Retina (tissue), 1 donor: ENCODE data around the gene ELF5.

Experiments used
- DNase-seq: peaks from one replicate; pipeline ENCODE4 v3.0.0-alpha.2; 2016

ELF5 gene

DNA sequence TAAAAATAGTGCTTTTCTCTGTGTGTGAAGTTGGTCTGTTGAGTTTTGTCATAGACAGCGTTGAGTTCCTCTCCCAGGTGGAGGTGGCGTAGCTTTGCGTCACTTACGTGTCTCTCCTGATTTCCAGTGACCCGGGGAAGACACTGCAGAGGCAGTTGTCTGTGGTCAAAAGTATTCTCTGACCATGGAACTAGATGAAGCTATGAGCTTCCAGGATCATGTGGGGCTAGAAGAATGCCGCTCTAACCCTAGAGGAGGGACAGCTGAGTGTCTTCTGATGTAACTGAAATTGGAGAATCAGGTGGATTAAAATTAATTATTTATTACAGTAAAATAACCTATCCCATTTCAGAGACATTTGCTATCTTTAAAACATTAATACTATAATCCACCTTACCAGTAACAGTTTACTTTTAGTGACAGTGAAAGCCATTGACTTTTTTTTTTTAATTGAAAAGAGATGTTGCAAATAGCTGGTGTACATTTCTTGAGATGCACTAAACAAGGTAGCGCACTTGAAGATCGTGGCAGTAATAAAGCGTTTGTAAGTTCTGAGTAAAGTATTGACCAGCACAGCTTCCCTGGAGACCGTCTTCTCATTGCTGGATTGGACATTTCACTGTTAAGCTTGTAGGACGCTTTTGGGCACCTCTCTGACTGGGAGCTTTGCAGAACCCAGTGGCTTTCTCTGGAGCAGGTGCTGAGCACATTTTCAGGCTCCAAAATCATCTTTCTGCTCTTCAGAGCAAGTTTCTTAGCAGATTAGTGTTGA is 65.2 kb downstream of the ELF5 start:
- DNase-seq, result no peak

DNA sequence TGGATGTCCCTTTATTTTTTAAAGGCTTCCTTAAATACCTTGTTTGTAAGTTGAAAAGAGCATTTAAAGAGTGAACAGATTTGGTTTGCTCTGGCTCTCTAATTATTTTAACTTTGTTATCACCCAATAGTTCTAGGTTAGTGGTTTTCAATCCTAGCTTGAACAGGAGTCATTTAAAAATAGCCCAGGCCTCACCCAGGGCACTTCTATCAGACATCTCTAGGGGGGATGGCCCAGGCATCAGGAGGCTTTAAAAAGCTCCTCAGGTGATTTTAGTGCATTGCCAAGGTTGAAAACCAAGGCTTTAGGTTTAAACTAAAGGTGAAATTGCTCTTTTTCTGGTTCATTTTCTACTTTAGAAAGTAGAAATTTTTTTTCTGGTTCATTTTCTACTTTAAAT is 66.5 kb downstream of the ELF5 start:
- no peak for DNase-seq

DNA sequence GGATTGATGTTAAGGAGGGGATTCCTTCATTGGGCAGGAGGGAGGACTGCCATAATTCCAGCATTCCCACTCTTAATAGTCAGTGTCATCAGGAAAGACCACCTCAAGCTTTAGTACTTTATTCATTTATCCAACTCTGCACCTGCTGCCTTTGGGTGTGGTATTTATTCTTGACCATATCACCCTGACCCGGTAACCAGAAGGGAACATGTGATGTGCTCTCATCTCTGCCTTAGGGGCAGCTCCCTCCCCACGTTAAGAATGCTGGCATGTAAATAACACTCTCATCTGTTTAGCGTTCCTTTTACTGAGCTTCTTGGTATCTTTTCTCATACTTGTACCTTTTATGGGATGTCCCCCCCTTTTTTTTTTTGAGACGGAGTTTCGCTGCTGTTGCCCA is 67.2 kb downstream of the ELF5 start:
- no peak for DNase-seq

DNA sequence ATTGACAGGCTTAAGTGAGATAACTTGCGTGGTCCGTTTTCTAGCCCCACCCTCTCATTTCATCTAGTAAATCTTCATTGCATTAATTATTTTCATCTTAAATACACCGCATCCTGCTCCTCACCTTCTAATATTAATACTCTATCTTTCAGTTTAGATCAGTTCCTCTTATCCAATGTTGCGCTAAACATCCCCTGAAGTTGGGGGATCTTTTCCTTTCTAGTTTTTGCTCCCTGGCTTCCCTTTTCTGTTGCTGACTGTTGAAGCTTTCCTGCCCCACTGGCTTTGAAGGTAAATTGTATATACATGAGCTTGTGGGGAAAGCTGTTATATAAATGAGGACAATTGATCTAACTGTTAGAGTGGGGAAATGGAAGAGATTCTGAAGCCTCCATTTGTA is 67.6 kb downstream of the ELF5 start:
- no peak for DNase-seq

DNA sequence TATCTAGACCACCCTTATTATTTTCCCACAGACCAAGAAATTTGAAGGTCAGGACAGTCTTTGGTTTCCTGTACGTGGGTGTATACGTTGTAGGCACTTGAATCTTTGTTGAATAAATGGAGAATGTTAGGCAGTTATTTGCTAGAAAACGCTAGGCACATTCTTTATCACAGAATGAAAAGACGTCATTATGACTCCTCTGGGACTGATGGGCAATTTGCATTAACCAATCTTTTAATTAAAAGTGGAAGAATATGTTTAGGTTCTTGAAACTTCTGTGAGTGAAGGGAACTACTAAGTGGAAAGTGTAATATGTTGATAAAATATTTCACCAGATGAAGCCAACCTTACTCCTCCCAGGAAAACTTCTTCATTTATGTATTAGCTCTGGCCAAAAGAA is 69.2 kb downstream of the ELF5 start:
- no peak for DNase-seq

DNA sequence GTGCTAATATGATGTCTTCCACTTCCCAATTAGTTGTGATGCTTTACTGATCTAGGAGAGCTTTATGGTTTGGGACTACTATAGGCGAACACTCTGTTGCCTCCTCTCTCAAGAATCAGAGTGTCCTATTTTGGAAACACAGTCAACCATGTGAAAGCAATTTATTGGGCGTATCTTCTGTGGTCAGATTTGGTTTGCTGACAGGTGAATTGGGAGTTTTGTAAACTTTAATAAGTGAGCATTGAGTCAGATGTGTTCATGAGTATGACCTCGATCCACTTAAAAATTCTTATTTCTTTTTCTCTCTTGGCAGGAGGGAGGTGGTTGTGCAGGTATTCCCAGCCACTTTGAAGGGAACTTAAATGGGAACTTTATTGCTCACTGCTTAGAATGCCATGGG is 70.5 kb downstream of the ELF5 start:
- DNase-seq, result no peak

DNA sequence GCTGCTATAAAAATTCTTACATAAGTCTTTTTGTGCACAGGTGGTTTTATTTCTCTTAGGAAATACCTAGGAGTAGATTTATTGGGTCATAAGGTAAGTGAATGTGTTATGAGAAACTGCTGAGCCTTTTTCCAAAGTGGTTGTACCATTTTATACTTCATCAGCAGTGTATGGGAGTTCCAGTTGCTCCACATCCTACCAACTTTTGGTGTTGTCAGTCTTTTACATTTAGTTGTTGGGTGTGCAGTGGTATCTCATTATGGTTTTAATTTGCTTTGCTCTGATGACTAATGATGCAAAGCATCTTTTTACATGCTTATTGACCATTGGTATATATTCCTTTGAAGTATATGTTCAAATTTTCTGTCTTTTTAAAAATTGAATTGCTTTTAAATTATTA is 71.8 kb downstream of the ELF5 start:
- DNase-seq, result no peak

DNA sequence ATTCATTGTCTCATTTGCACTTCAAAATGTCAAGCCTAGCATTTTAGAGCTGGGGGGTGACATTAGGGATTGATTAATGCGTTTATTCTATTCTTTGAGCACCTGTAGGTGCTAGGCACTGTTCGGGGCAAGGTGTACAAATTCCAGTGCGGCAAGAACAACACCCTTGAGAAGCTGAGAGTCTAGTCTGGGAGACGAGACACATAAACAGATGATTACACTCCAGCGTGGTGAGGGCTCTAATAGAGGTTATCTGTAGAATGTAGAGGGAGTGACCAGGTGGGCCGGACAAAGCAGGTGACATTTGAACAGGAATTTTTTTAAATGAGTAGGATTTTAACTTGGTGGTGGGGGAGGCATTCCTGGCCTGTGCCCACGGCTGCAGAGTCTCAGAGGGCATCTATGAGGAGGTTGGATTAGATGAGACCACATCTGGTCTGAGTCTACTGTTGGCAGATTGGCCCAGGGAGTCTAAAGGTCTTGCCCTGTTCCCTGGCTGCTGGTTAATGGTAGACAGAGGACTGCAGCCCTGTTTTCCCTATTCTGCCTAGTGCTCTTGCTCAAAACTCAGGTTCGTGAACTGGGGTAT is 73.9 kb downstream of the ELF5 start:
- DNase-seq, result peak; percentile 12

DNA sequence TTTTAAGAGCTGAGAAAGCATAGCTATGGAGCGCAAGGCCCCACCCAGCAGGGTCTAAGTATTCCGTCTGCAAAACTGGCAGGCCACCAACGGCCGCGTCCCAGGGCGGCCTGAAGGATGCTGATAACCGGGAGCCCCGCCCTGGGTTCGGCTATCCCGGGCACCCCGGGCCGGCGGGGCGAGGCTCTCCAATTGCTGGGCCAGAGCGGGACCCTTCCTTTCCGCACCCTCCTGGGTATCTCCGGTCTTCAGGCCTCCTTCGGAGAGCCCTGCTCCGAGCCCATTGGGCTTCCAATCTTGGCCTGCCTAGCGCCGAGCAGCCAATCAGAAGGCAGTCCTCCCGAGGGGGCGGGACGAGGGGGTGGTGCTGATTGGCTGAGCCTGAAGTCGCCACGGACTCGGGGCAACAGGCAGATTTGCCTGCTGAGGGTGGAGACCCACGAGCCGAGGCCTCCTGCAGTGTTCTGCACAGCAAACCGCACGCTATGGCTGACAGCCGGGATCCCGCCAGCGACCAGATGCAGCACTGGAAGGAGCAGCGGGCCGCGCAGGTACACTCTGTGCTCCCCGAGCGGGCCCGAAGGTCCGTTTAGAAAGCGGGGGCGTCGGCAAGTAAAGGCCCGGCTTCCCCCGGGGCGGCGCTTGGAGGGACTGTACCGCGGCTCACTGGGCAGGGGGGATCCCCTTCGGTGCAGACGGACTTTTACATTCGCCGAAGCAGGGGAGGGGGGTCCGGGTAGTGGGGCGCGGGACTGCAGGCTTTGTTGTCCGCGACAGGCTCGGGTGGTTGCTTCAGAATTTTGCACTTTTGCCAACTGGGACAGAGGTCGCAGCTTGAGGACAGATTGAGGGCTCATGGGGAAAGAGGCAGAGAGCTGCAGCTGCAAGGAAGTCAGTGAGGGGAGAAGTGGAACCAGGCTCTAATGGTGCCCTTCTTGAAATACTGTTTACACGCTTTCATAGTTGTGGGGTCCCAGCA is 74.8 kb downstream of the ELF5 start, which contains the start of gene CAT:
Gene CAT (plus strand): TSS at position 406 of the 979 bp plus-strand sequence. CDS start 80 bp downstream, at position 486.
- DNase-seq, result peak; percentile 97

DNA sequence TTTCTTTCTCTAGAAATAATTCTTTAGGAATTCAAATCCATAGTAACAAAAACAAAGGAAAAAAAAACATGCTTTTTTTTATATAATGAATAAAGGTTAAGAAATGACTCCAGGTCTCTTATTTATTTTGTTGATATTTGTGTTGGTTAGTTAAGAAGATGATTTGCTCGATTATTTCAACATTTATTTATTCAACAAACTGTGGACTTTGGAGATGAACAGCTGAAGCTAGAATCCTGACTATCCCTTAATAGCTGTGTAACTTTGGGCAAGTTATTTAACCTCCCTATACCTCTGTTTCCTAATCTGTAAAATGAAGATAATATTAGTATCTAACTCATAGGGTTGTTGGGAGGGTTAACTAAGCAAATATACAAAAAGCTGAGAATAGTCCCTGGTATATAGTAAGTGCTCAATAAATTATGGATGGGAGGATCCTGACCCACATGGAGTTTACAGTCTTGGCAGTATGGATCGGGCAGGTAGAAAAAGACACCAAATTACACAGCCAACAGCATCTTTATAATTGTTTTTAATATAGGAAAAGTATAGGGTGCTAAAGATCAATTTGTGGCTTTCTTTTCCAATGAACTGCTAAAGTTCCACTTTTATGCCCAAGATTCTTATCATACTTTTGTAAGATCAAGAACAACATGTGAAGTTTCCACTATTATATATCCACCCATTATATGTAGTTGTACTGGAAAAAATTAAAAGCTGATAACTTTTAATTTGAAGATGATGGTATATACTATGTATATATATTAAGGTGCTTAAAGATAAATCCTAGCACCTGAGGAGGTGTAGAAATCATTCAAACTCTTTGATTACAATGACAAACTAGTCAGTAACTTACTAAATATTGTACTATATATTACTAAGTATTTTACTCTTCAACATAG is 76.1 kb downstream of the ELF5 start:
- no peak for DNase-seq

DNA sequence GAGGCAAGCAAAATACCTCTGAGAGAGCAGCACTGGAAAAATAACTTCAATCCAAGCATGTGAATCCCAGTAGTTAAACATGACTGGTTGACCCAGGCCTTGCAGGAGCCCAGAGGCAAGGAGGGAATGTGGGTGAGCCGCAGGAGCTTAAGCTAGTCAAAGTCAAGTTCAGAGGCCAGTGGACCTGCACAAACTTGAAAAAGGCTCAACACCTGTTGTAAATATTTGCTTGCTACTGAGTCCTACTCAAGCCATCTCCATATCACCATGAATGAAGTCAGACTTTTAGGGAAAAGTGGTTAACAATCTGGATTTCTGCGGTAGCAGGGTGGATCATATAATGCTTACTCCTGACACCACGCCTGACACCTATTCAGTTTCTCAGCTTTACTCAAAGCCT is 79.7 kb downstream of the ELF5 start:
- DNase-seq, result no peak

DNA sequence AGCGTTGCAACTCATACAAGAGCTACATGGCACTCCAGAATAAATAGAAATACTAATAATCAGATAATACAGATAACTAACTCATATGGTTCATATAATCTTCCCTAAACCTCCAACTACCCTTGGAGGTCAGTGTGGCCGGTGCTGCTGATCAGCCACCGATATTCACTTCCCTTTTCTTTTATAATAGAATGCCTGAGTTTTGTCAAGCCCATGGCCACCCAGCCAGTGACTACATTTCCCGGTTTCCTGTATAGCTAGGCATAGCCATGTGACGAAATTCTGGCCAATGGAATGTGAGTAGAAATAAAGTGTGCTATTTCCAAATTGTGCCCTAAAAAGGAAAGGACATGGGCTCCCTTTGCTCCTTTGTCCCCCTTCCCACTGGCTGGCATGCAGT is 80.8 kb downstream of the ELF5 start:
- DNase-seq, result no peak

DNA sequence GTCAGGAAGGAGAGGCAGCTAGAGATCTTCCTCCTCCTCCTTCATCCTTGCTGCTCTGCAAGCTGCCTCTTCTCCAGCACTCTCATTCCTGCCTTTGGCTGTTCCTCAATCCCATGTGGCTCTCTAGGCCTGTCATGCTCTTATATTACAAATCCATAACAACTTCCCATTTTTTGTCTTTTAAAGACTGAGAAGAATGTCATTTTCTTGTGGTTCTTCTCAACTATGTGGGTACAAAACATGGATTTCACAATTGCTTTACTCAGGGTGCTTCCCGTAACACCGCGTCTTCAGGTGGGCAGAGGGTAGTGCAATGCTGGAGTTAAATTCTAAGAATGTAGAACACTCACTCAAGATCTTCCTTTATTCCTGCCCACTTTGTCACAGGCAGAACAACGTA is 81.6 kb downstream of the ELF5 start:
- DNase-seq, result no peak
